H7 (cell line): ENCODE data around the gene POMT2. TPM values are rescaled to one million over a fixed set of nuclear protein-coding genes. Genes with fewer than 3 reads are reported as not detected.
"Not testable (repeated sequence)": the region's sequence is repeated elsewhere in the genome, so short reads cannot be mapped to it uniquely, and the experiment has no call there.

ENCODE experiments used
- DNase-seq: peaks from one replicate; pipeline ENCODE4 v3.0.0; 2012
- H3K27me3 ChIP-seq: 2 replicates; pipeline ENCODE4 v1.6.0; 2011; ENCODE audit warnings: mild to moderate bottlenecking, low read length; ENCODE audit not compliant: control insufficient read depth, insufficient read depth
- H3K36me3 ChIP-seq: replicated peaks from 2 replicates; pipeline ENCODE4 v1.5.1; 2011; ENCODE audit warnings: low read length; ENCODE audit not compliant: control insufficient read depth, insufficient read depth
- H3K4me3 ChIP-seq: 2 replicates; pipeline ENCODE4 v1.5.1; 2011; ENCODE audit warnings: low read depth, mild to moderate bottlenecking, control low read depth, low read length, moderate library complexity; ENCODE audit not compliant: insufficient read depth
- total RNA-seq: library from RNA; depleted of rRNA; stranded (reverse); fragments of >200 nt; shearing (Covaris generic); gene quantifications from 2 replicates; pipeline ENCODE4 v1.2.3, GENCODE V29; 2014

POMT2 gene
- total RNA-seq, 1 experiment from 2014 or later: 17.7 TPM

- peaks cover 2% of the 10 kb centered on the region for H3K36me3 ChIP-seq
- H3K27me3 ChIP-seq: no peaks in the 10 kb centered on the region
- H3K4me3 ChIP-seq: no peak overlapping the region
- DNase-seq: peak; percentile 46
These were observed 17.6 kb upstream of the POMT2 start for GRCh38 chr14:77338302-77338701.

- peak; percentile 40 for DNase-seq
These were observed 17.2 kb upstream of the POMT2 start for GRCh38 chr14:77337880-77338279.

GRCh38 chr14:77337255-77337654 lies 16.6 kb upstream of the POMT2 start:
- not testable (repeated sequence) for H3K4me3 ChIP-seq, DNase-seq, H3K27me3 ChIP-seq, H3K36me3 ChIP-seq

More at GRCh38 chr14:77337880-77338279, 17.2 kb upstream of the POMT2 start:
- Histone ChIP-seq H3K27me3 (no peaks in the 10 kb centered on the region), H3K4me3 (no peak overlapping the region), H3K36me3 (peaks cover 2% of the 10 kb centered on the region)

GRCh38 chr14:77335576-77335975 lies 14.9 kb upstream of the POMT2 start:
- no peaks in the 10 kb centered on the region for H3K27me3 ChIP-seq
- no peaks in the 10 kb centered on the region for H3K36me3 ChIP-seq

GRCh38 chr14:77329872-77330271 lies 9.2 kb upstream of the POMT2 start:
- no peak for DNase-seq
- no peaks in the 10 kb centered on the region for H3K36me3 ChIP-seq
- H3K4me3 ChIP-seq: no peak overlapping the region
- no peaks in the 10 kb centered on the region for H3K27me3 ChIP-seq

More at GRCh38 chr14:77335576-77335975, 14.9 kb upstream of the POMT2 start:
- no peak for DNase-seq
- H3K4me3 ChIP-seq: no peak overlapping the region

GRCh38 chr14:77327111-77327510 lies 6.4 kb upstream of the POMT2 start:
- H3K4me3 ChIP-seq: no peak overlapping the region
- DNase-seq: no peak
- no peaks in the 10 kb centered on the region for H3K36me3 ChIP-seq
- H3K27me3 ChIP-seq: no peaks in the 10 kb centered on the region

GRCh38 chr14:77325746-77326094 lies 5.0 kb upstream of the POMT2 start:
- Histone ChIP-seq H3K36me3 (no peaks in the 10 kb centered on the region), H3K4me3 (no peak overlapping the region), H3K27me3 (no peaks in the 10 kb centered on the region)
- peak; percentile 67 for DNase-seq

GRCh38 chr14:77324816-77325745 lies 4.4 kb upstream of the POMT2 start:
- Histone ChIP-seq H3K27me3 (no peaks in the 10 kb centered on the region), H3K4me3 (no peak overlapping the region), H3K36me3 (no peaks in the 10 kb centered on the region)
- DNase-seq: no peak

- Histone ChIP-seq H3K27me3 (no peaks in the 10 kb centered on the region), H3K36me3 (no peaks in the 10 kb centered on the region), H3K4me3 (no peak overlapping the region)
- no peak for DNase-seq
These were observed 3.6 kb upstream of the POMT2 start for GRCh38 chr14:77324289-77324688.

GRCh38 chr14:77323571-77323970 lies 2.9 kb upstream of the POMT2 start:
- no peak for DNase-seq
- Histone ChIP-seq H3K4me3 (no peak overlapping the region), H3K36me3 (no peaks in the 10 kb centered on the region), H3K27me3 (no peaks in the 10 kb centered on the region)

GRCh38 chr14:77322951-77323350 lies 2.3 kb upstream of the POMT2 start:
- DNase-seq: no peak
- Histone ChIP-seq H3K4me3 (no peak overlapping the region), H3K27me3 (no peaks in the 10 kb centered on the region), H3K36me3 (no peaks in the 10 kb centered on the region)

- DNase-seq: no peak
- no peaks in the 10 kb centered on the region for H3K27me3 ChIP-seq
- no peak overlapping the region for H3K4me3 ChIP-seq
- no peaks in the 10 kb centered on the region for H3K36me3 ChIP-seq
These were observed 1.7 kb upstream of the POMT2 start for GRCh38 chr14:77322250-77322902.

GRCh38 chr14:77319422-77319821 lies 1.3 kb downstream of the POMT2 start:
- DNase-seq: no peak
- Histone ChIP-seq H3K4me3 (no peak overlapping the region), H3K27me3 (no peaks in the 10 kb centered on the region), H3K36me3 (no peaks in the 10 kb centered on the region)

GRCh38 chr14:77318756-77319155 lies 1.9 kb downstream of the POMT2 start:
- DNase-seq, H3K4me3 ChIP-seq, H3K27me3 ChIP-seq, H3K36me3 ChIP-seq: not testable (repeated sequence)

GRCh38 chr14:77318006-77318553 lies 2.6 kb downstream of the POMT2 start:
- no peak overlapping the region for H3K4me3 ChIP-seq

More at GRCh38 chr14:77318006-77318553, 2.6 kb downstream of the POMT2 start:
- no peaks in the 10 kb centered on the region for H3K27me3 ChIP-seq
- no peak for DNase-seq
- H3K36me3 ChIP-seq: no peaks in the 10 kb centered on the region
